ENCODE data around the gene TMEM132D.

DNA sequence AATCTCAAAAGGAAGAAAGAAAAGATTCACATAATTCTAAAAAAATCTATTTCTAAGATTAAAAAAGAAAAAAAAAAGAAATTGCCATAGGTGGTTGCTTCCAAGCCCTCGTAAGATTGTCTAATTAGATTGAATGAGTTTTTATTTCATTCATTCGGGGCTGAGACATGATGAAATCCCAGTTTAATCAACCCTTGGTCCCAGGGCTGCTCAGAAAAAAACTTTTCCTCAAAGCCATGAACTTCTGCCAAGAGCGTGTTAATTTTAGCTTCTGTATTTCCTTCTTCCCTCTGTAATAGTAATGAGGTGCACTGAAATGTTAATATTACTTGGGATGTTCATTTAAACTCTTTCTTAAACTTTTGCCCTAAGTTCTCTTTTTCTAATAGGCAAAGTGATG, 62.6 kb downstream of the TMEM132D start:
- TF ChIP-seq MYC (IDR thresholded peaks at IDR 0.05; ENCODE audit: low read depth, low read length), result no peak
- TF ChIP-seq POLR2A (IDR thresholded peaks at IDR 0.05; ENCODE audit: extremely low read depth, insufficient read length), result no peak
- no peak for TF ChIP-seq CTCF (IDR thresholded peaks at IDR 0.05; ENCODE audit: low read depth, low read length)
